Activated CD8-positive, alpha-beta memory T cell treated with anti-CD3 and anti-CD28 coated beads for 36 hours (primary cell): ENCODE results near the gene KLHL2. TPM values are rescaled to one million over a fixed set of nuclear protein-coding genes. Genes with fewer than 3 reads are reported as not detected.

ENCODE experiments used
- CTCF ChIA-PET: fragments of 350-600 bp; sonication (Branson Sonifier 250); formaldehyde crosslinking; loops from one replicate; lab custom pipeline; 2021; ENCODE audit warnings: antibody characterized with exemption; lab: Charles Lee
- POLR2A ChIA-PET: fragments of 350-600 bp; sonication (Branson Sonifier 250); formaldehyde crosslinking; loops from one replicate; lab custom pipeline; 2021; ENCODE audit warnings: antibody characterized with exemption; lab: Charles Lee
- total RNA-seq, 2 experiments: library from RNA; stranded (reverse); gene quantifications; one replicate each; pipeline ENCODE4 v1.2.3, GENCODE V29; 2021

The KLHL2 gene
- total RNA-seq, 2 experiments from 2014 or later: 25.3 to 27.0 TPM

- POLR2A ChIA-PET: no interaction called here
- CTCF ChIA-PET: interaction anchor here (0.6 to 1.0 kb wide), 2 partner anchors 99 to 212 kb away, joined by 3 to 8 read pairs; no protein-coding TSS in a partner anchor
Measured at GRCh38 chr4:165343353-165344191, 136.2 kb downstream of the KLHL2 start.

- ChIA-PET POLR2A (interaction anchor here (0.6 kb wide), 1 partner anchor 9 kb away, joined by 3 read pairs; no protein-coding TSS in a partner anchor), CTCF (no interaction called here)
Measured at GRCh38 chr4:165345666-165346417, 138.5 kb downstream of the KLHL2 start.

- ChIA-PET POLR2A (no interaction called here), CTCF (interaction anchor here (0.7 to 1.1 kb wide), 2 partner anchors 23 to 217 kb away, joined by 3 read pairs; no protein-coding TSS in a partner anchor)
Measured at GRCh38 chr4:165347647-165348569, 140.5 kb downstream of the KLHL2 start.

GRCh38 chr4:165351359-165352130, 144.2 kb downstream of the KLHL2 start:
- POLR2A ChIA-PET: no interaction called here
- CTCF ChIA-PET: no interaction called here

GRCh38 chr4:165355900-165356300, 148.5 kb downstream of the KLHL2 start:
- ChIA-PET POLR2A (no interaction called here), CTCF (interaction anchor here (0.5 to 0.6 kb wide), 2 partner anchors 92 to 271 kb away, joined by 3 to 8 read pairs; no protein-coding TSS in a partner anchor)

- POLR2A ChIA-PET: no interaction called here
Measured at GRCh38 chr4:165359506-165359905, 152.1 kb downstream of the KLHL2 start.

GRCh38 chr4:165360041-165360695, 152.8 kb downstream of the KLHL2 start:
- CTCF ChIA-PET: no interaction called here
- POLR2A ChIA-PET: no interaction called here

More at GRCh38 chr4:165359506-165359905, 152.1 kb downstream of the KLHL2 start:
- CTCF ChIA-PET: no interaction called here

GRCh38 chr4:165360985-165361670, 153.8 kb downstream of the KLHL2 start:
- ChIA-PET POLR2A (no interaction called here), CTCF (no interaction called here)

- ChIA-PET POLR2A (interaction anchor here (0.6 kb wide), 1 partner anchor 31 kb away, joined by 3 read pairs; no protein-coding TSS in a partner anchor), CTCF (no interaction called here)
Measured at GRCh38 chr4:165361810-165362209, 154.4 kb downstream of the KLHL2 start.

- POLR2A ChIA-PET: interaction anchor here (0.5 kb wide), 1 partner anchor 232 kb away, joined by 3 read pairs; no protein-coding TSS in a partner anchor
- CTCF ChIA-PET: no interaction called here
Measured at GRCh38 chr4:165364452-165365080, 157.2 kb downstream of the KLHL2 start.

GRCh38 chr4:165367040-165367439, 159.7 kb downstream of the KLHL2 start:
- CTCF ChIA-PET: no interaction called here

GRCh38 chr4:165368114-165368513, 160.8 kb downstream of the KLHL2 start:
- CTCF ChIA-PET: no interaction called here
- POLR2A ChIA-PET: no interaction called here

More at GRCh38 chr4:165367040-165367439, 159.7 kb downstream of the KLHL2 start:
- POLR2A ChIA-PET: no interaction called here

GRCh38 chr4:165368567-165368966, 161.2 kb downstream of the KLHL2 start:
- POLR2A ChIA-PET: no interaction called here
- CTCF ChIA-PET: no interaction called here

GRCh38 chr4:165369522-165369921, 162.2 kb downstream of the KLHL2 start:
- CTCF ChIA-PET: no interaction called here
- POLR2A ChIA-PET: no interaction called here

GRCh38 chr4:165370530-165370929, 163.2 kb downstream of the KLHL2 start:
- CTCF ChIA-PET: no interaction called here
- POLR2A ChIA-PET: no interaction called here
